HL-60/S4 (cell line): ENCODE measurements around the gene DCUN1D3.

Source experiments
- in situ Hi-C: fragments of 300-500 bp; cut with MboI; formaldehyde crosslinking; loops from 2 replicates; pipeline ENCODE4 v1.14.3; 2022; ENCODE audit warnings: low sequenced_read_pairs

The DCUN1D3 gene

GRCh38 chr16:20920091-20920490 lies 19.9 kb upstream of the DCUN1D3 start:
- in situ Hi-C loops, result no loop called here

- in situ Hi-C loops, result no loop called here
These were observed 18.5 kb upstream of the DCUN1D3 start for GRCh38 chr16:20918486-20919239.

GRCh38 chr16:20916942-20917341 lies 16.8 kb upstream of the DCUN1D3 start:
- in situ Hi-C loops, result no loop called here

GRCh38 chr16:20916289-20916688 lies 16.1 kb upstream of the DCUN1D3 start:
- in situ Hi-C loops, result no loop called here

GRCh38 chr16:20911361-20911760 lies 11.2 kb upstream of the DCUN1D3 start:
- in situ Hi-C loops, result no loop called here

- in situ Hi-C loops, result no loop called here
These were observed 10.7 kb upstream of the DCUN1D3 start for GRCh38 chr16:20910781-20911321.

- in situ Hi-C loops, result no loop called here
These were observed 6.4 kb upstream of the DCUN1D3 start for GRCh38 chr16:20906341-20907255.

GRCh38 chr16:20905576-20905975 lies 5.4 kb upstream of the DCUN1D3 start:
- in situ Hi-C loops, result no loop called here

GRCh38 chr16:20904507-20905081 lies 4.4 kb upstream of the DCUN1D3 start:
- in situ Hi-C loops, result no loop called here

- in situ Hi-C loops, result no loop called here
These were observed 3.8 kb upstream of the DCUN1D3 start for GRCh38 chr16:20903899-20904506.

- in situ Hi-C loops, result no loop called here
These were observed 3.1 kb upstream of the DCUN1D3 start for GRCh38 chr16:20903116-20903898.

GRCh38 chr16:20902426-20902825 lies 2.3 kb upstream of the DCUN1D3 start:
- in situ Hi-C loops, result no loop called here

GRCh38 chr16:20901436-20902112 lies 1.4 kb upstream of the DCUN1D3 start:
- in situ Hi-C loops, result no loop called here

- in situ Hi-C loops, result no loop called here
These were observed 894 bp upstream of the DCUN1D3 start for GRCh38 chr16:20901068-20901435.

GRCh38 chr16:20899477-20900298 lies 470 bp downstream of the DCUN1D3 start:
- in situ Hi-C loops, result no loop called here

GRCh38 chr16:20899071-20899470 lies 1.1 kb downstream of the DCUN1D3 start:
- in situ Hi-C loops, result no loop called here

- in situ Hi-C loops, result no loop called here
These were observed 2.2 kb downstream of the DCUN1D3 start for GRCh38 chr16:20897922-20898321.

GRCh38 chr16:20897253-20897897 lies 2.8 kb downstream of the DCUN1D3 start:
- in situ Hi-C loops, result no loop called here
